Measurements from ENCODE around the gene MED7. TPM values are rescaled to one million over a fixed set of nuclear protein-coding genes. Genes with fewer than 3 reads are reported as not detected.

MED7 gene
- total and polyA plus RNA-seq, 2 of the 13 experiments (the other 11 are each of a cell fraction or from before 2014, with no cell fraction given): 9.2 to 9.4 TPM

- FAIRE-seq: no peak
- H4K20me1 ChIP-seq (ENCODE audit: insufficient read depth, low read length): no peaks in the 10 kb centered on the region
- 31% methylated on average over 3 of the region's 3 CpGs for WGBS (ENCODE audit: low lambda C conversion rate)
- no TSS peak for BruUV-seq (replicated peaks)
- H2AFZ ChIP-seq (ENCODE audit: low read length): no peak overlapping the region
- TF ChIP-seq NAIF1 (CRISPR knock-in tag; IDR thresholded peaks at IDR 0.05; ENCODE audit: borderline replicate concordance): no peak
- TF ChIP-seq KLF12 (CRISPR knock-in tag; IDR thresholded peaks at IDR 0.05; ENCODE audit: borderline replicate concordance): no peak
- TF ChIP-seq RBFOX2 (IDR thresholded peaks at IDR 0.05; ENCODE audit: low read depth, low read length): no peak
- TF ChIP-seq ZNF326 (CRISPR knock-in tag; IDR thresholded peaks at IDR 0.05; ENCODE audit: borderline replicate concordance): no peak
- no peak for TF ChIP-seq TEAD3 (CRISPR knock-in tag; optimal IDR thresholded peaks at IDR 0.05; ENCODE audit: borderline replicate concordance)
- no peak for TF ChIP-seq ZKSCAN5 (CRISPR knock-in tag; IDR thresholded peaks at IDR 0.05)
- in situ Hi-C loops (cut with HindIII; ENCODE audit: extremely low pct_ligation_motif_present, low pct_unique_long_range_greater_than_20kb): no loop called here
- H3K27ac ChIP-seq (ENCODE audit: extremely low read length, insufficient read depth, low read length): no peak overlapping the region
- no peaks in the 10 kb centered on the region for H3K36me3 ChIP-seq (replicated peaks in 1 of 2; ENCODE audit: control insufficient read depth in 1 of 2, insufficient read depth in 2 of 2, low read length in 2 of 2)
- H3K4me1 ChIP-seq (ENCODE audit: insufficient read depth, low read length): no peaks in the 10 kb centered on the region
- no peak overlapping the region for H3K4me2 ChIP-seq (ENCODE audit: low read depth, low read length)
- H3K27me3 ChIP-seq (ENCODE audit: control insufficient read depth in 1 of 2, insufficient read depth in 2 of 2, low read length in 2 of 2): 0 out of 5 replicates have a peak, but pooled peaks cover 0 to 3% of the 10 kb centered on the region in 2 experiments
- no peaks in the 10 kb centered on the region for H3K79me2 ChIP-seq (ENCODE audit: insufficient read depth, low read length)
- intact Hi-C loops (cut with micrococcal nuclease; ENCODE audit: unreplicated experiment): no loop called here
- H3K4me3 ChIP-seq (replicated peaks in 1 of 3; ENCODE audit: insufficient read depth in 1 of 3, low read depth in 2 of 3, low read length in 3 of 3): no peak overlapping the region
- no peak for DNase-seq (ENCODE audit: low spot score)
- no peak overlapping the region for H3K9ac ChIP-seq (ENCODE audit: insufficient read depth, low read depth, low read length)
- ChIA-PET POLR2A (interaction anchor here (0.9 kb wide), 1 partner anchor 9 kb away, joined by 3 read pairs; the partner anchor contains the start of gene MED7), CTCF (ENCODE audit: low intra/inter-chr PET ratio, low total read pairs) (no interaction called here)
- no peaks in the 10 kb centered on the region for H3K9me3 ChIP-seq (ENCODE audit: low read length)
- no peak for ATAC-seq
These were observed 8.3 kb upstream of the MED7 start for GRCh38 chr5:157150995-157151394.

GRCh38 chr5:157148734-157149615, 6.3 kb upstream of the MED7 start:
- no peaks in the 10 kb centered on the region for H3K79me2 ChIP-seq (ENCODE audit: insufficient read depth, low read length)
- no peak overlapping the region for H3K27ac ChIP-seq (ENCODE audit: extremely low read length, insufficient read depth, low read length)
- H3K4me1 ChIP-seq (ENCODE audit: insufficient read depth, low read length): no peaks in the 10 kb centered on the region
- DNase-seq (ENCODE audit: low spot score) (peak; percentile 47), ATAC-seq (peak; percentile 92), FAIRE-seq (peak; percentile 48)
- 0 out of 5 replicates have a peak, but pooled peaks cover 0 to 3% of the 10 kb centered on the region in 2 experiments for H3K27me3 ChIP-seq (ENCODE audit: control insufficient read depth in 1 of 2, insufficient read depth in 2 of 2, low read length in 2 of 2)
- ChIA-PET CTCF (ENCODE audit: low intra/inter-chr PET ratio, low total read pairs) (interaction anchor here (1.3 kb wide), 1 partner anchor 163 kb away, joined by 5 read pairs; no protein-coding TSS in a partner anchor), POLR2A (no interaction called here)
- in situ Hi-C loops (cut with HindIII; ENCODE audit: extremely low pct_ligation_motif_present, low pct_unique_long_range_greater_than_20kb) (loop anchor here (10.0 to 25.0 kb wide), 4 partner anchors 166 to 1212 kb away; no protein-coding TSS in a partner anchor), intact Hi-C loops (cut with micrococcal nuclease; ENCODE audit: unreplicated experiment) (loop anchor here (2.0 to 5.0 kb wide), 2 partner anchors 164 to 568 kb away; no protein-coding TSS in a partner anchor)
- no peak overlapping the region for H3K4me2 ChIP-seq (ENCODE audit: low read depth, low read length)
- no peak overlapping the region for H3K9ac ChIP-seq (ENCODE audit: insufficient read depth, low read depth, low read length)
- no peak overlapping the region for H3K4me3 ChIP-seq (replicated peaks in 1 of 3; ENCODE audit: insufficient read depth in 1 of 3, low read depth in 2 of 3, low read length in 3 of 3)
- H3K36me3 ChIP-seq (replicated peaks in 1 of 2; ENCODE audit: control insufficient read depth in 1 of 2, insufficient read depth in 2 of 2, low read length in 2 of 2): no peaks in the 10 kb centered on the region
- no TSS peak for BruUV-seq (replicated peaks)
- H3K9me3 ChIP-seq (ENCODE audit: low read length): no peaks in the 10 kb centered on the region
- H2AFZ ChIP-seq (ENCODE audit: low read length): no peak overlapping the region
- 38% methylated on average over 12 of the region's 14 CpGs for WGBS (ENCODE audit: low lambda C conversion rate)
- H4K20me1 ChIP-seq (ENCODE audit: insufficient read depth, low read length): no peaks in the 10 kb centered on the region
- TF ChIP-seq U2AF1 (optimal IDR thresholded peaks at IDR 0.05; ENCODE audit: low read depth, low read length): no peak
- peak; percentile 67; the same call in 1 of the 2 replicates for TF ChIP-seq SMC3 (IDR thresholded peaks at IDR 0.05; ENCODE audit: low read length)
- no peak for TF ChIP-seq ZNF749 (CRISPR knock-in tag; IDR thresholded peaks at IDR 0.05; ENCODE audit: borderline replicate concordance)
- peak; percentile 74 for TF ChIP-seq ZNF7 (CRISPR knock-in tag; IDR thresholded peaks at IDR 0.05)
- TF ChIP-seq THAP11 (CRISPR knock-in tag; IDR thresholded peaks at IDR 0.05): no peak
- TF ChIP-seq CTCF (CRISPR knock-in tag; IDR thresholded peaks at IDR 0.05): peak; percentile 82
- TF ChIP-seq RAD21 (CRISPR knock-in tag; IDR thresholded peaks at IDR 0.05): peak; percentile 17; the same call in 1 of the 2 replicates
- TF ChIP-seq SMAD3 (CRISPR knock-in tag; IDR thresholded peaks at IDR 0.05): 0 out of 2 replicates have a peak, but pooled peaks have one; percentile 47
- no peak for TF ChIP-seq ZFP90 (CRISPR knock-in tag; IDR thresholded peaks at IDR 0.05; ENCODE audit: borderline replicate concordance)
- TF ChIP-seq STAG1 (CRISPR knock-in tag; IDR thresholded peaks at IDR 0.05): peak; percentile 67
- TF ChIP-seq KMT2A (CRISPR knock-in tag; IDR thresholded peaks at IDR 0.05): no peak
- TF ChIP-seq KAT7 (CRISPR knock-in tag; IDR thresholded peaks at IDR 0.05; ENCODE audit: borderline replicate concordance): no peak
